Femur (tissue), 1 donor: Measurements from ENCODE around the gene MFSD2B.

Experiments
- DNase-seq: peaks from one replicate; pipeline ENCODE4 v3.0.0-alpha.2; 2017

The MFSD2B gene

DNA sequence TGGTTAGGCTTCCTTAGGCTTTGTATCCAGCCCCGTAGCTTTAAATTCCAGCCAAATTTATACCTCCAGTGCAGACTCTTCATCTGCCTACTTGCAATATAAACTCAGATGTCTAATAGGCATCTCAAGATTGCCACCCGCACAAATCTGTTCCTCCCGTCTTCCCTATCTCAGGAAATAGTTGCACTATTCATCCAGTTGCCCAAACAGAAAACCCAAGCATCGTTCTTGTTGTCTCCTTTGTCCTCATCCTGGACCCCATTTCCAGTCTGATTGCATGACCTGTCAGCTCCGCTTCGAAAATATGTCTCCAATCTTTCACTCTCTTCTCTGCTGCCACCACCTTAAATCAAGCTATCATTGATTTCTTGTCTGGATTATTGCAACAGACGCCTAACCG, 41.9 kb downstream of the MFSD2B start:
- DNase-seq, result no peak

DNA sequence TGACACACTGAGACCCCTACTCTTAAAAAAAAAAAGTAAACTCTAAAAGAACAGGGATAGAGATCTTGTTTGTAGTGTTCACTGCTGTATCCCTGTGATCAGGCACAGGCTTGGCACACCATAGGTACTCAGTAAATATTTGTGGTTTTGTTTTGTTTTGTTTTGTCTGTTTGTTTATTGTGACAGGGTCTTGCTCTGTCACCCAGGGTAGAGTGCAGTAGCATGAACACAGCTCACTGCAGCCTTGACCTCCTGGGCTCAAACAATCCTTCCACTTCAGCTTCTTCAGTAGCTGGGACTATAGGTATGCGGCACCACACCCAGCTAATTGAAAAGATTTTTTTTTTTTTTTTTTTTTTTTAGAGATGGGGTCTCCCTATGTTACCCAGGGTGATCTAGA, 43.1 kb downstream of the MFSD2B start:
- no peak for DNase-seq

DNA sequence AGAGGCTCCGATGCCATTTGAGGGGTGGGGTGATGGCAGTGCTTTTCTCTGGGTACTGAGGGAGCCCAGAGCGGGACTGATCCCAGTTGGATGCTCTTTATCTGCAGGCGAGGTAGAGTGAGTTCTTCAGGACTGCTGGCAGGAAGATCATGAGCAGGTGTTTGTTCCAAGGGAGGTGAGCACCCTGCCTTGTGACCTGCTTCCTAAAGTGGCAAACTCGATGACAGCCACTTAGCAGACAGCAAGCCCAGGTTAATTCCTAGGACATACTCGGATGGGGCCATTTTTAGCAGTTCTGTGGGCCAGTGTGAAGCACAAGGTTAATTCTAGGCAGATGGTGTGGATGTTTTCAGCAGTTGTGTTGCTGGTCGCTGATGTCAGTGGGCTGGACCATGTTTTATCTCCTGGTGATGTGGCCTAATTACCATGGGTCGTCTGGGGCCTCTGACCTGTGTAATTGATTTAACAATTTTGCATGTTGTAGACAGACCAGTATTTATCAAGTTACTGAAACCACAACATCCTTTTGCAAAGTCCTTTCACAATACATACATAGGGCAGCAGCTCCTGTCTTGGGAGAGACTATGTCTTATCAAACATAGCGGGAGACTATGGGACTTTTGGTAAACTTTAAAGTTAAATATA, 44.6 kb downstream of the MFSD2B start:
- DNase-seq, result no peak

DNA sequence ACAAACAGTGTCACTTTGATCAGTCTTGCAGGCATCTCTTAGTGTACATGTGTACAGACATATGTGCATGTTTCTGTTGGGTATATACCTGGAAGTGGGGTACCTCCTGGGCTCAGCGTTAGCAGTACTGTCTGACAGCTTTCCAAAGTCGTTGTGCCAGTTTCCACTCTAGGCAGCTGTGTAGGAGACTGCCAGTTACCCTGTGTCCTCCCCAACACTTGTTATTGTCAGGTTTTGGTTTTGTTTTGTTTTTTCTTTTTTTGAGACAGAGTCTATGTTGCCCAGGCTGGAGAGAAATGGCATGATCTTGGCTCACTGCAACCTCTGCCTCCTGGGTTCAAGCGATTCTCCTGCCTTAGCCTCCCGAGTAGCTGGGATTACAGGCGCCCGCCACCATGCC, 45.9 kb downstream of the MFSD2B start:
- DNase-seq, result no peak

DNA sequence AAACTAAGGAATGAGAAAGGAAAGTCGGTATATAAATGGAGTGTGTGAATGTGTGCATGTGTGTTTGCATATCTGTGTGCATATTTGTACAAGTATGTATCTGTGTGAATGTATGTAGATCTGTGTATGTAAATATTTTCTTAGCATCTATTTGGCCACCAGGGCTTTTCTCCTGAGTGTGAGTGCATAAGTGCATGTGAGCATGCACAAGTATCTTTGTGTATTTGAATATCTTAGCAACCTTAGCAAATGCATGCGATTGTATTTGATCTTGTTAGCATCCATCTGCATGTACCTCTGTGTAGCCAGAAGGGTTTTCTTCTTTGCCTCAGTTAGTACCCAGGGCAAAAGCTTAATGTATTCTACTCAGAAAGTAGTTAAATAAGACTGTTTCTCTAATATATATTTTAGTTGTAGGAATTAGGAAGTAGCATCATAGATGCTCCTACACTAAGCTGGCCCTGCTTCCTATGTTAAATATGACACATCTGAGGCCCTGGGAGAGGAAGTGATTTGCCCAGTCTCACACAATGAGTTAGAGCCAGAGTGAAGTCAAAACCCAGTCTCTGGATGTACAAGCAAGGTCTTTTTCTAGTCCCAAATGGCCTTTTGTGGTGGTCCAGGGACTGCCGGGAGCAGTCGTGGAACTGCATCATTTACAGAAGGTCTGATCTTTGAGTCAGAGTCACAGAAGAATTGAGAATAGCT, 48.8 kb downstream of the MFSD2B start:
- no peak for DNase-seq

DNA sequence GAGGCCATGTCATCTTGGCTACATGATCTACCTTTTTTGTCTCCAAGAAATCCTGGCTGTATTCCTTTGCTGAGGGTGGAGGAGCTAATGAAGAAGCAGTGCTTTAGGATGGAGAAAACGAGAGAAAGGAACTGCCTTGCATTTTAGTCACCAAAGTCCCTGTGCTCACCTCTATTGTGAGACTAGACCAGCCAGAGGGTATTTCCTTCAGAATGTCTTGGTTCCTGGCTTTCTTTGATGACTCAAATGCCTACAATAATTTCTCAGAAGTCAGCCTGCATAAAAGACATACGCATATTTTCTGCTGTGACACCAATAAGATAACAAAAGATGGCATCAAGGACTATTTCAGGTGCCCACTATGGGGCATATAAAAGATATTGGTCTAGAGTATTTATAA, 55.5 kb downstream of the MFSD2B start:
- DNase-seq, result no peak

DNA sequence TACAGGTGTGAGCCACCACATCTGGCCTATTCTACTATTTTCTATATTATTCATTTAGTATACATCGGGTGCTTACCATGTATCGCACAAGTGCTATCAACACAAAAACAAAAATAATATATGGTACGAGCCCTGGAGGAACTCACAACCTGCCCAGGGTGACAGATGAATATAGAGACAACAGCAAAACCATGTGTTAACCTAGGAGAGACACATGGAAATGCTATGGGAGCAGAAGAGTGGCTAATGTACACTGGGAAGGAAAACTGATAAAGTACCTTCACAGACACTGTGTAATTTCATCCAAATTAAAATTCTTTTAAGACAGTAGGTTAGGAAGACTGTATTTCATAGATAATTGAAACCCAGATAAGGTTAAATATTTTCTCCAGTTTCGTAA, 62.4 kb downstream of the MFSD2B start:
- no peak for DNase-seq

DNA sequence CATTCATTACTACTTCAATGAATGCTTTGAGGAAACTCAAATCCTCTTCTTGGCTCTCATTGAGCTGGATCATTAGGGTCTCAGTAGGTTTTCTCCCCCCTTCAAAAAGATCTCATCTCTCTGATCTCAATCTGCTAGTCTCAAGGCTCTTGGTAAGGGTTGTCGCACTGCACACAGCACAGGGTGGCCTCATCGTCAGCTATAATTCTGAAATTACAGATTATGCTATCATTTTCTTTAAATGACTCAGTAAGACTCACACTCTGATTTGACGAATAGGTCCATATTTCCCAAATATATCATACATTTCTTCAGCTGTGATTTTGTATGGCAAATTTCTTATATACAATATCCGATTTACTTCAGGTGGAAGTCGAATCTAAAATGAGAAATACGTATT, 63.9 kb downstream of the MFSD2B start:
- no peak for DNase-seq

DNA sequence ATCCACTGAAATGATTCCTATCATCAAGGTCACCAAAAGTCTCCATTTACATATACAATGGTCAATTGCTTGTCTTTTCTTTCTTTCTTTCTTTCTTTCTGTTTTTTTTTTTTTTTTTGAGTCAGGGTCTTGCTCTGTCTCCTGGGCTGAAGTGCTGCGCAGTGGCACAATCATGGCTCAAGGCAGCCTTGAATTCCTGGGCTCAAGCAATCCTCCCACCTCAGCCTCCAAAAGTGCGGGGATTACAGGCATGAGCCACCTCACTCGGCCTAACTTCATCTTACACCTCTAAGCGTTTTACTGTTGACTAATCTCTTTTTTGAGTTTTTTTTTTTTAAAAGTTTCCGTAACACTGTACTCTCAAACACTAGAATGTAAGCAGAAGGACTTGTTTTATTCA, 65.4 kb downstream of the MFSD2B start:
- no peak for DNase-seq
